HT-29 (cell line): ENCODE measurements around the gene A2M. TPM values are rescaled to one million over a fixed set of nuclear protein-coding genes. Genes with fewer than 3 reads are reported as not detected.
A peak's percentile ranks its signal among the peaks of the same experiment; 100 is the strongest.

ENCODE experiments used
- DNase-seq: peaks from one replicate; pipeline ENCODE4 v3.0.0-alpha.2; 2015; ENCODE audit warnings: low spot score
- total RNA-seq: library from RNA; depleted of rRNA; stranded (reverse); fragments of >200 nt; shearing (Covaris generic); gene quantifications from 2 replicates; pipeline ENCODE4 v1.2.3, GENCODE V29; 2014

The A2M gene
- total RNA-seq, 1 experiment from 2014 or later = not detected

DNA sequence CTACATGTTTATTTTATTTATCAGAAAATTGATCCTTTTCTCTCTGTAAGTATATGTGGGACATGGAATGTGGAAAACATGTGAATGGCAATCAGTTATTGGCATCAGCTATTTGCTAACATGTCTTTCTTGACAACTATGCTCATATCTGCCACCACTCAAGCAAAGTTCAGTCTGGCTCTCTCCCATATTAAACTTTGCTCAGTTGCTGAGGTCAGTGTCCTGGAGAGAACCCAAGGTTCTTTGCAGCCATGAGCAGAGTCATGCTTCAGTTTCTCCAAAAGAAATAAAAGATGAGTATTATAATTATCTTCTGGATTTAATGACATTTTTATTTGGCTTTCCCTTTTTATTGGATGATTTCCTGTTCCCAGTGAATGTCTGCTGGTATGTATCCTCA, 42.6 kb downstream of the A2M start:
- DNase-seq = no peak

- DNase-seq = no peak
Measured at GRCh38 chr12:9072481-9073038, 43.2 kb downstream of the A2M start.

- no peak for DNase-seq
Measured at GRCh38 chr12:9071969-9072368, 43.8 kb downstream of the A2M start.

DNA sequence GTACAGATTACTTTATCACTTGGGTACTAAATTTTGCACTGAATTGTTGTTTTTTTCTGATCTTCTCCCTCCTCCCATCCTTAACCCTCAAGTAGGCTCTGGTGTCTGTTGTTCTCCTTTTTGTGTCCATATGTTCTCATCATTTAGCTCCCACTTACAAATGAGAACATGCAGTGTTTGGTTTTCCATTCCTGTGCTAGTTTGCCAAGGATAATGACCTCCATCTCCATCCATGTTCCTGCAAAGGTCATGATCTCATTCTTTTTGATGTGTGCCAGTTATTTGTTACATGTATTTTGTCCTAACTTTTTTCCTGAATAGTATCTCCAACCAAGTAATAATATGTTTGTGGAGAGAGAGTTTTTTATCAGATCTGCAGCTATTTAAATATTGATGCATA, 44.2 kb downstream of the A2M start:
- no peak for DNase-seq

GRCh38 chr12:9070351-9070750, 45.4 kb downstream of the A2M start:
- no peak for DNase-seq

DNA sequence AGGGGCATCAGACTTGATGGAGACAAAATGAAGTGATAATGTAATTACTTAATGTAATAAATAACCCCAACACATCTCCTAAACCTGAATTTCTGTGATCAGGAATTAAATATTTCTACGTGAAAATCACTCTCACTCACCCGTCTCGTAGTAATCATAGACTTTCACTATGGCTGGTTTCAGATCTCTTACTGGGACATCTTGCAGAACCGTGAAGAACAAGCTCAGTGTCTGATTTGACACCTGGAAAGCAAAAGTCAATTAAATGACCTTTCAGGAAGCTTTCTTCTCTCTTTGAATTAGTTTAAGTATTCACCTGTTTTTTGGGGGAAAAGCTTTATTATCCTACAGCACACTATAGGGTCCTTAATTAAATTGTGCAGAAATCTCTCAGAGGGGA, 47.1 kb downstream of the A2M start:
- DNase-seq = no peak

GRCh38 chr12:9068086-9068485, 47.6 kb downstream of the A2M start:
- DNase-seq = no peak

DNA sequence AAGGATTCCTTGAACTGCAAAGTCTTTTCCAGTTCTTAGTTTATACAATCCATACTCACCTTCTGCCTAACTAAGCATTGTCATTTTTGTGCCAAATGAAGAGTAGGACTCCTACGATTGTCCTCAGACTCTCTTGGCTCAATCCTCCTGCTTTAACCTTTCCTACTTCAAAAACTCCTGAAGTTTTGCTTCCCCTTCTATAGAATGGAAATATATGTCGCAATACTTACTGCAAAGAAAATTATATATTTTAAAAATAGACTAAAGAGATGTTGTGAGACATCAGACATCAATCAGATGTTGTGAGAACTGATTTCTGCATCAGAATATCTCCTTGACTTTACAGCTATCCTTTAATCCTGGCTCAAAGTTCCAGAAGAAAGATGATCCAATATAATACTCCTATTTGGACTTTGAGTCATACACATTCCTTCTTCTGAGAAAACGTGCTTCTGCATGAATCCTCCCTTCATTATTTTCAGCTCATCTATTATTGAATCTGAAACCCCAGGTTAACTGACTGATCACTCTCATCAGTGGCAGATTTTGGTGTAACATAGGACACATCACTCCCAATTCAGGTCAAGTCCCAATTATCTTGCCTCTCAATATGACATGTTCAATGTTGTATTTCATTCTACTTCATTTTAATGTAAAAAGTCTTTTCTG, 48.8 kb downstream of the A2M start:
- DNase-seq = no peak

DNA sequence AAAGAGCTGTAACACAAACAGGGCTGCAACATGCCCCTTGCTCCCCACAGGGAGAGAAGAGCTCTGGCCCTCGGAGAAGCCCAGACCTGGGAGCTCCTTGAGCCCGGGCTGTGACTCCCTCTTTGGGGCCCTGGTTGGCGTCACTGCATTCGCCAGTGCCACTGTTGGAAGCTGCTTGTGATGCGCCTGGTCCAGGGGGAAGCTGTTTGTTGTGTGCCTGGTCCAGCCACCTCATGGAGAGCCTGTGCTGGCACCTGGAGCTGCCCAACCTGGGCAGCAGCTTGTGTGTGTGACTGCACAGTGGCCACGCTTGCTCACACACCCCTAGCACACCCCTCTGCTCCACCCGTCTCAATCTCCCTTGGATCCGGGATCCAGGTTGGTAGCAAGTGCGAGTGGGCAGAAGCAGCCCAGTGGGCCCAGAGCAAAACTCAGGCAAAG, 49.5 kb downstream of the A2M start:
- no peak for DNase-seq

DNA sequence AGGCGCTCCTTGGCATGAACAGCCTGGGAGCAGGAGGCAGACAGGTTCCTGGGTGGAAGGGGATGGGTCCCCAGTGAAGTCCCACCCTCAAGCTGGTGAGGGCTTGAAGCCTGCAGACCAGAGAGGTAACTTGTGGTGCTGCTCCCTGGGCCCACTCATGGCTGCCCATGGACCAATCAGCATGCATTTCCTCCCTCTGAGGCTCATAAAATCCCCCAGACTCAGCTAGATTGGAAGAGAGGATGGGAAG, 50.2 kb downstream of the A2M start:
- no peak for DNase-seq

GRCh38 chr12:9064815-9065606, 50.7 kb downstream of the A2M start:
- peak; percentile 46 for DNase-seq

DNA sequence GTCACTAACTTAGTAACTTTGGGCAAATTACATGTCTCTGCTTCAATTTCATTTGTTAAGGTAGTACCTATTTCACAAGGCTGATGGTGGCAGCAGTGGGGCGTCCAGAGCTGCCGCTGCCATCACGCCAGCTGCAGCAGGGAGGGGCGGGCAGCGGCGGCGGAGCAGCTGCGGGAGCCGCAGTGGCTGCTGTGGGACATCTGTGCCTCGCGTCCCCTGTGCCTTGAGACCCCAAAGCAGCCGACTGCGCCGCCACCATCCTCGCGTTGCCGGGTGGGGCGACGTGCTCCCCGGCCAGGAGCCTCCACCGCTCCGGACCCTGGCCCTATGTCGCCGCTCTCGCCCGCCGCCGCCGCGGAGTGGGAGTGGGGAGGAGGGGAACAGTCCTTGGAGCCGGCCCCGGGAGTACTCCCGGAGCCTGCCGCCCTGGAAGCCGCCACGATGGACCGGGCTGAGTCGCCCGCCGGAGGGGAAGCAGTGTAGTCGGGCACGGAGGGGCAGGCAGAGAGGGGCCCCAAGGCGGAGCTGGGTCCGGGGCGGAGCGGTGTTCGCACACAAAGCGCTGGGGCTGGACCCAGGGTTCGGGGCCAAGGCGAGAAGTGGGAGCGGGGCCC, 51.4 kb downstream of the A2M start:
- DNase-seq = peak; percentile 59

GRCh38 chr12:9052610-9053009, 63.1 kb downstream of the A2M start:
- DNase-seq = no peak

DNA sequence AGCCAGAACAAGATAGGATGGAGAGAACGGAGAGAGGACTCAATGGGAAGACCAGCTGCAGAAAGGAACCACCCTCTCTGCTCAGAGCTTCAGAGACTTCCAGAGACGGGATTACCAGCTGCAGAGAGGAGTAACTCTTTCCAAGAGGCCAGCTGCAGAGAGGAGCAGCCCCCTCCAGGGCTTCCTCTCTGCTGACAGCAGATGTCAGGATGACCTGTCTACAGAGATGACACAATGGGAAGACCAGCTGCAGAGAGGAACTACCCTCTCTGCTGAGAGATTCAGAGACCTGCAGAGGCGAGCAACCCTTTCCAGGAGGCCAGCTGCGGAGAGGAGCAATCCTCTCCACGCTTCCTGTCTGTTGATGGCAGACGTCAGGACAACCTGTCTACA, 64.6 kb downstream of the A2M start:
- no peak for DNase-seq

DNA sequence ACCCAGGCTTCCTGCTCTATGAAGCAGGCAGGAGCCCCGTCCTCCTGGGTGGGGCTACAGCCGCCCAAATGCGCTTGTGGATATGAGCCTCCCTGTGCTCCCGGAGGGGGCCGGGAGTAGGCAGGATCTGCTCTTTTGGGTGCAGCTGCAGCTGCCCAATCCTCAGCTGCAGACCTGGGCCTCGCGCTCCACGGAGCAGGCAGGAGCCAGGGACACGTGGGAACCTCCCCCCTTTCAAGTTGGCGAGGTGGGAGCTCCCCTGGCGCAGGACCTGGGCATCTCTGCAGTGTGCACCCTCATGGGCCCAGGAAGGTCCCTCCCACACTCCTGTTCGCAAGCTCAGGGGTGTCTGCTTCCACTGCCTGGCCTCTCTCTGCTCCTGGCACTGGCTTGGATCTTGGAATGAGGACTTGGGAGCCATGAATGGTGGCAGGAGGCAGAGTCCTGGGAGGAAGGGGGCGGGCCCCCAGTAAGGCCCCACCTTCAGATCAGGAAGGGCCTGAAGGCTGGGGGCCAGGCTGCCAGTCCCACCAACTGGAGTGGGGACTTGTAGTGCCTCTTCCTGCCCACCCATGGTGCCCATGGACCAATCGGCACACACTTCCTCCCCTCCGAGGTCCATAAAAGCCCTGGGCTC, 65.1 kb downstream of the A2M start:
- no peak for DNase-seq

GRCh38 chr12:9049520-9050133, 66.1 kb downstream of the A2M start:
- peak; percentile 58 for DNase-seq

DNA sequence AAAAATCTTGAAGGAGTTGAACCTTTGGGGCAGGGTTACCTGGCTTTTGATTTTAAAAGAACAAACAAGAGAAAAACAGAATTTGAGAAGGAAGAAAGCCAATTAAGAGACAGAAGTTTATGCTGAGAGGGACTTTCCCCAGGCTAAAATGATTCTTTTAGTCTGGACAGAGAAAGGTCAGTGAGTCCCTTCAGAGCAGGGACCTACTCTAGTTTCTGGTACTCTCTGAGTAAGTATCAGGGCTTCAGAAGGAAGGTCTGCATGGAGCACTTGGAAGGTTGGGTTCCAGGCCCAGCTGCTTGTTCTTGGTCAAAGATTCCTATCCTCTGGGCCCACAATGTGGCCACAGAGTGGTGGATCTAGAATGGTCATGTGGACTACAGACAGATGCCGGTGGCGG, 66.8 kb downstream of the A2M start:
- no peak for DNase-seq

- DNase-seq = no peak
Measured at GRCh38 chr12:9047105-9047504, 68.6 kb downstream of the A2M start.

- no peak for DNase-seq
Measured at GRCh38 chr12:9043766-9044165, 72.0 kb downstream of the A2M start.

- DNase-seq = no peak
Measured at GRCh38 chr12:9041321-9041720, 74.4 kb downstream of the A2M start.

GRCh38 chr12:9040484-9041186, 75.1 kb downstream of the A2M start:
- DNase-seq = no peak
